GM23338 (cell line): ENCODE measurements around the gene PTK6. TPM values are rescaled to one million over a fixed set of nuclear protein-coding genes. Genes with fewer than 3 reads are reported as not detected.

Source experiments
- ATAC-seq: fragments of 200-7000 bp; cut with Tn5 transposase; 3 replicates; pipeline ENCODE4 v1.9.1; 2020
- DNase-seq: peaks from one replicate; pipeline ENCODE4 v3.0.0-alpha.2; 2015; ENCODE audit warnings: low spot score
- H2AFZ ChIP-seq: fragments of 200-600 bp; sonication (generic); 2 replicates; pipeline ENCODE4 v1.8.0; 2016; ENCODE audit warnings: antibody characterized with exemption, mild to moderate bottlenecking, moderate library complexity
- H3F3A ChIP-seq: fragments of 200-600 bp; sonication (generic); replicated peaks from 2 replicates; pipeline ENCODE4 v1.8.0; 2017; ENCODE audit warnings: antibody characterized with exemption, mixed run types, low read depth
- H3K27ac ChIP-seq: fragments of 200-600 bp; sonication (generic); 2 replicates; pipeline ENCODE4 v1.6.1; 2016; ENCODE audit warnings: low read depth
- H3K27me3 ChIP-seq: fragments of 200-600 bp; sonication (generic); 2 replicates; pipeline ENCODE4 v1.8.0; 2016; ENCODE audit warnings: mild to moderate bottlenecking, mixed run types, moderate library complexity; ENCODE audit not compliant: insufficient read depth
- H3K36me3 ChIP-seq: fragments of 200-600 bp; sonication (generic); 2 replicates; pipeline ENCODE4 v1.8.0; 2016; ENCODE audit warnings: mild to moderate bottlenecking; ENCODE audit not compliant: insufficient read depth
- H3K4me1 ChIP-seq: fragments of 200-600 bp; sonication (generic); 2 replicates; pipeline ENCODE4 v1.8.0; 2016; ENCODE audit warnings: mild to moderate bottlenecking, moderate library complexity; ENCODE audit not compliant: insufficient read depth
- H3K4me2 ChIP-seq: fragments of 200-600 bp; sonication (generic); 2 replicates; pipeline ENCODE4 v1.7.1; 2017; ENCODE audit warnings: mixed run types
- H3K4me3 ChIP-seq: fragments of 200-600 bp; sonication (generic); 2 replicates; pipeline ENCODE4 v1.6.1; 2016; ENCODE audit warnings: mixed run types
- H3K79me2 ChIP-seq: fragments of 200-600 bp; sonication (generic); replicated peaks from 2 replicates; pipeline ENCODE4 v1.8.0; 2017; ENCODE audit warnings: mild to moderate bottlenecking; ENCODE audit not compliant: insufficient read depth
- H3K9me2 ChIP-seq: fragments of 200-600 bp; sonication (generic); 2 replicates; pipeline ENCODE4 v1.8.0; 2017; ENCODE audit not compliant: insufficient read depth
- H4K20me1 ChIP-seq: fragments of 200-600 bp; sonication (generic); replicated peaks from 2 replicates; pipeline ENCODE4 v1.8.0; 2017; ENCODE audit warnings: mild to moderate bottlenecking; ENCODE audit not compliant: insufficient read depth
- H3K27ac Mint-ChIP-seq: 2 replicates; pipeline ENCODE4 v1.8.0; 2020; ENCODE audit warnings: inconsistent platforms, mild to moderate bottlenecking, moderate library complexity, mixed read lengths
- H3K27me3 Mint-ChIP-seq: 3 replicates; pipeline ENCODE4 v1.8.0; 2022; ENCODE audit warnings: low read depth, mild to moderate bottlenecking, moderate library complexity, mixed read lengths, inconsistent platforms; ENCODE audit not compliant: insufficient read depth, poor library complexity
- H3K36me3 Mint-ChIP-seq: 3 replicates; pipeline ENCODE4 v1.8.0; 2021; ENCODE audit warnings: low read depth, mild to moderate bottlenecking, inconsistent platforms, moderate library complexity, mixed read lengths
- H3K4me1 Mint-ChIP-seq: 3 replicates; pipeline ENCODE4 v1.8.0; 2020; ENCODE audit warnings: mild to moderate bottlenecking, inconsistent platforms, mixed read lengths
- H3K4me3 Mint-ChIP-seq: 3 replicates; pipeline ENCODE4 v1.8.0; 2021; ENCODE audit warnings: moderate library complexity, mild to moderate bottlenecking, inconsistent platforms, mixed read lengths
- H3K9me3 Mint-ChIP-seq: 3 replicates; pipeline ENCODE4 v1.8.0; 2020; ENCODE audit warnings: moderate library complexity, mild to moderate bottlenecking, inconsistent platforms, mixed read lengths
- CREB1 ChIP-seq: fragments of 250-450 bp; sonication (Bioruptor Pico); IDR thresholded peaks from 2 replicates; pipeline ENCODE4 v1.5.0; 2020; ENCODE audit warnings: low read depth, mild to moderate bottlenecking, moderate library complexity
- CTCF ChIP-seq, 2 experiments: fragments of 200-600 bp in 1 of 2; sonication (generic) in 1 of 2; conservative IDR thresholded peaks; 2 replicates each; pipeline versions ENCODE4 v1.5.1 to v1.6.1; 2016 to 2017; ENCODE audit warnings: antibody characterized with exemption in 2 of 2, low read depth in 2 of 2, mild to moderate bottlenecking in 2 of 2, moderate library complexity in 1 of 2
- EZH2 ChIP-seq: fragments of 200-600 bp; sonication (generic); IDR thresholded peaks from one replicate; pipeline ENCODE4 v1.8.0; 2017; ENCODE audit warnings: antibody characterized with exemption, mild to moderate bottlenecking, low read depth; ENCODE audit not compliant: unreplicated experiment
- EZH2phosphoT487 ChIP-seq: fragments of 200-600 bp; sonication (generic); IDR thresholded peaks from one replicate; pipeline ENCODE4 v1.8.1; 2018; ENCODE audit warnings: antibody characterized with exemption; ENCODE audit not compliant: unreplicated experiment
- NANOG ChIP-seq: IDR thresholded peaks from 2 replicates; pipeline ENCODE4 v1.6.1; 2016; ENCODE audit warnings: antibody characterized with exemption, borderline replicate concordance
- POLR2AphosphoS5 ChIP-seq: IDR thresholded peaks from 2 replicates; pipeline ENCODE4 v1.6.1; 2016; ENCODE audit warnings: antibody characterized with exemption, low read depth
- ZNF114 ChIP-seq: fragments of 250-450 bp; sonication (Bioruptor Pico); IDR thresholded peaks from 2 replicates; pipeline ENCODE4 v1.5.0; 2020; ENCODE audit warnings: mild to moderate bottlenecking, moderate library complexity
- ZNF462 ChIP-seq: fragments of 250-450 bp; sonication (Bioruptor Pico); IDR thresholded peaks from 2 replicates; pipeline ENCODE4 v1.5.0; 2020; ENCODE audit warnings: mild to moderate bottlenecking, moderate library complexity
- polyA plus RNA-seq: library from polyadenylated mRNA; unstranded; fragments of >200 nt; fragmentation: Nextera tagmentation; extraction: Ambion mirVana; gene quantifications from 2 replicates; pipeline ENCODE4 v1.2.1, GENCODE V29; 2016
- total RNA-seq: library from RNA; depleted of rRNA; stranded (reverse); fragments of >200 nt; shearing (Covaris generic); gene quantifications from 2 replicates; pipeline ENCODE4 v1.2.3, GENCODE V29; 2014
- TF ChIP-seq, protein P1 (sequence below): IDR thresholded peaks from 2 replicates; pipeline ENCODE4 v1.6.1; 2016; ENCODE audit warnings: antibody characterized with exemption
- TF ChIP-seq, protein P2 (sequence below): IDR thresholded peaks from one replicate; pipeline ENCODE4 v1.6.1; 2018; ENCODE audit warnings: antibody characterized with exemption; ENCODE audit not compliant: unreplicated experiment

The PTK6 gene
- total and polyA plus RNA-seq, 2 experiments from 2014 or later: 0.28 TPM; not detected in 1

DNA sequence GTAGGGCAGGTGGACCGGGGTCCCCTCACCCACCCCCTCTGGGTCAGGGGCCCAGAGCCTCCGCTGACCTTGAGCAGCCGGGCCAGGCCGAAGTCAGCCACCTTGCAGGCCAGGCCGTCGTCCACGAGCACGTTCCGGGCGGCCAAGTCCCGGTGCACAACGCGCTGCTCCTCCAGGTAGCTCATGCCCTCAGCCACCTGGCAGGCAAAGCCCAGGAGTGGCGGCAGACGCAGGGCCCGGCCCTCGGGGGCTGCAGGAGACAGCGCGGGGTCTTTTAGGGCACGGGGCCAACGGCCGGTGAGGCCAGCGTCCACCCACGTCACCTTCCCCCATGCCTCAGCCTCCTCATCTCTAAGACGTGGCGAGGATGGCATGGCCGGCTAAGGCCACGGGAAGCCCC, 4.2 kb upstream of the PTK6 start:
- H3K4me1 ChIP-seq: no peaks in the 10 kb centered on the region
- TF ChIP-seq NANOG (no peak), CREB1 (CRISPR knock-in tag) (no peak), EZH2 (no peak), POLR2AphosphoS5 (no peak), EZH2phosphoT487 (no peak), ZNF114 (CRISPR knock-in tag) (no peak), CTCF (conservative IDR thresholded peaks at IDR 0.05; ENCODE audit: low read depth in 2 of 2) (no peak), ZNF462 (CRISPR knock-in tag) (no peak)
- TF ChIP-seq, protein P1, sequence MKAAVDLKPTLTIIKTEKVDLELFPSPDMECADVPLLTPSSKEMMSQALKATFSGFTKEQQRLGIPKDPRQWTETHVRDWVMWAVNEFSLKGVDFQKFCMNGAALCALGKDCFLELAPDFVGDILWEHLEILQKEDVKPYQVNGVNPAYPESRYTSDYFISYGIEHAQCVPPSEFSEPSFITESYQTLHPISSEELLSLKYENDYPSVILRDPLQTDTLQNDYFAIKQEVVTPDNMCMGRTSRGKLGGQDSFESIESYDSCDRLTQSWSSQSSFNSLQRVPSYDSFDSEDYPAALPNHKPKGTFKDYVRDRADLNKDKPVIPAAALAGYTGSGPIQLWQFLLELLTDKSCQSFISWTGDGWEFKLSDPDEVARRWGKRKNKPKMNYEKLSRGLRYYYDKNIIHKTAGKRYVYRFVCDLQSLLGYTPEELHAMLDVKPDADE: no peak
- TF ChIP-seq, protein P2, sequence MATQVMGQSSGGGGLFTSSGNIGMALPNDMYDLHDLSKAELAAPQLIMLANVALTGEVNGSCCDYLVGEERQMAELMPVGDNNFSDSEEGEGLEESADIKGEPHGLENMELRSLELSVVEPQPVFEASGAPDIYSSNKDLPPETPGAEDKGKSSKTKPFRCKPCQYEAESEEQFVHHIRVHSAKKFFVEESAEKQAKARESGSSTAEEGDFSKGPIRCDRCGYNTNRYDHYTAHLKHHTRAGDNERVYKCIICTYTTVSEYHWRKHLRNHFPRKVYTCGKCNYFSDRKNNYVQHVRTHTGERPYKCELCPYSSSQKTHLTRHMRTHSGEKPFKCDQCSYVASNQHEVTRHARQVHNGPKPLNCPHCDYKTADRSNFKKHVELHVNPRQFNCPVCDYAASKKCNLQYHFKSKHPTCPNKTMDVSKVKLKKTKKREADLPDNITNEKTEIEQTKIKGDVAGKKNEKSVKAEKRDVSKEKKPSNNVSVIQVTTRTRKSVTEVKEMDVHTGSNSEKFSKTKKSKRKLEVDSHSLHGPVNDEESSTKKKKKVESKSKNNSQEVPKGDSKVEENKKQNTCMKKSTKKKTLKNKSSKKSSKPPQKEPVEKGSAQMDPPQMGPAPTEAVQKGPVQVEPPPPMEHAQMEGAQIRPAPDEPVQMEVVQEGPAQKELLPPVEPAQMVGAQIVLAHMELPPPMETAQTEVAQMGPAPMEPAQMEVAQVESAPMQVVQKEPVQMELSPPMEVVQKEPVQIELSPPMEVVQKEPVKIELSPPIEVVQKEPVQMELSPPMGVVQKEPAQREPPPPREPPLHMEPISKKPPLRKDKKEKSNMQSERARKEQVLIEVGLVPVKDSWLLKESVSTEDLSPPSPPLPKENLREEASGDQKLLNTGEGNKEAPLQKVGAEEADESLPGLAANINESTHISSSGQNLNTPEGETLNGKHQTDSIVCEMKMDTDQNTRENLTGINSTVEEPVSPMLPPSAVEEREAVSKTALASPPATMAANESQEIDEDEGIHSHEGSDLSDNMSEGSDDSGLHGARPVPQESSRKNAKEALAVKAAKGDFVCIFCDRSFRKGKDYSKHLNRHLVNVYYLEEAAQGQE: no peak
- no peak overlapping the region for H2AFZ ChIP-seq
- no peak overlapping the region for H3K4me3 ChIP-seq
- H3F3A ChIP-seq: no peaks in the 10 kb centered on the region
- no peaks in the 10 kb centered on the region for H3K27me3 ChIP-seq
- Mint-ChIP-seq H3K27me3 (peaks cover 8% of the 10 kb centered on the region), H3K4me1 (peaks cover 3% of the 10 kb centered on the region; the same call in 2 of the 3 replicates), H3K9me3 (no peaks in the 10 kb centered on the region; the same call in 2 of the 3 replicates), H3K27ac (no peak overlapping the region), H3K36me3 (peaks cover 4% of the 10 kb centered on the region; the same call in 1 of the 3 replicates), H3K4me3 (no peak overlapping the region)
- H3K79me2 ChIP-seq: no peaks in the 10 kb centered on the region
- H4K20me1 ChIP-seq: no peaks in the 10 kb centered on the region
- no peak for ATAC-seq
- no peaks in the 10 kb centered on the region for H3K9me2 ChIP-seq
- no peak for DNase-seq
- no peak overlapping the region for H3K4me2 ChIP-seq
- no peaks in the 10 kb centered on the region for H3K36me3 ChIP-seq
- no peak overlapping the region for H3K27ac ChIP-seq
